NB4 (cell line): ENCODE data around the gene CXCR6.

Source experiments
- DNase-seq: peaks from one replicate; pipeline ENCODE4 v3.0.0; 2010; ENCODE audit warnings: low read depth
- H3K4me3 ChIP-seq: one replicate; pipeline ENCODE4 v1.5.1; 2011; ENCODE audit warnings: mild to moderate bottlenecking, low read depth, low read length, moderate library complexity
- MYC ChIP-seq: IDR thresholded peaks from 2 replicates; pipeline ENCODE4 v1.6.1; 2011; ENCODE audit warnings: low read depth, low read length
- POLR2A ChIP-seq: IDR thresholded peaks from 2 replicates; pipeline ENCODE4 v1.6.1; 2011; ENCODE audit warnings: mild to moderate bottlenecking; ENCODE audit not compliant: insufficient read length; ENCODE audit errors: extremely low read depth
- TF ChIP-seq, protein P1 (sequence below): IDR thresholded peaks from 2 replicates; pipeline ENCODE4 v1.6.1; 2011; ENCODE audit warnings: low read depth, low read length
- TF ChIP-seq, protein P2 (sequence below): IDR thresholded peaks from one replicate; pipeline ENCODE4 v1.5.1; 2012; ENCODE audit warnings: low read depth, low read length

Gene CXCR6

DNA sequence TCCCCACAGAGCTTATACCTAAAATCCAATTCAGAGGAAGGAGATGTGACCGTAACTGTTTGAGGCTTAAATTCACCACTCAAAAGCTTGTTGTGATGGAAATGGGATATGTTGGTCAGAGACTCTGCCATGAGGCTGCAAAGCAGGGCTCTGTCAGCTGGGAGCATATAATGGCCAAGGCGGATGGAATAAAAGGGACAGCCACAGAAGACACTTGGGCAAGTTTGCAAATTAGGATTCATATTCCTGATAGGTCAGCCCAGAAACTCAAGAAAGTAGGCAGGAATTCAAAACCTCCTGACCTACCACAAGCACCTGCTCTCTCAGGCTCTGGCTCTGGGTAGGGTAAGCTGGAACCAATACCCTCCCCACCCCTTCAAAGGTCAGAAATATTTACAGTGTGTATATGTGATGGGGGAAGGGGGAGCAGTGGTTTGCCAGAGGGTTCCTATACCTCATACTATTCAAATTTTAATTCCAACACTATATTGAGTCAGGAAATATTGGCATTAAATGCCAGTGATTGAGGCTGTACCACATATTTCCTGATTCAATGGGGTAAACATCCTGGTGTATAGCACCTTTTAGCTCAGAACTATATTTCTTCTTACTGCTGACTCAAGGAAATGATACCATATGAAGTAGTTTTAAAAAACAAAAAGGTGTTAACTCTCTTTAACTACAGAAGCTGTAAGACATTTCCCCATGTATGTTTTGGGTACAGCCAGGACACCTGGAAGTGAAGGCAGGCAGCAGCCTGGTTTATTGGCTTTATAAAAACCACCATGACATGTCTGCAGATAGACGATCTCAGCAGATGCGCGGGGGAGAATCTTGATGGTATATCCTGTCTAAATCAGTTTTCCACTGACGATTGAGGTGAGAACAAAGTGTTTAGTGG is 33.2 kb downstream of the CXCR6 start:
- no peak for DNase-seq
- TF ChIP-seq, protein P1, sequence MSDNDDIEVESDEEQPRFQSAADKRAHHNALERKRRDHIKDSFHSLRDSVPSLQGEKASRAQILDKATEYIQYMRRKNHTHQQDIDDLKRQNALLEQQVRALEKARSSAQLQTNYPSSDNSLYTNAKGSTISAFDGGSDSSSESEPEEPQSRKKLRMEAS = no peak
- no peak for TF ChIP-seq POLR2A
- TF ChIP-seq, protein P2, sequence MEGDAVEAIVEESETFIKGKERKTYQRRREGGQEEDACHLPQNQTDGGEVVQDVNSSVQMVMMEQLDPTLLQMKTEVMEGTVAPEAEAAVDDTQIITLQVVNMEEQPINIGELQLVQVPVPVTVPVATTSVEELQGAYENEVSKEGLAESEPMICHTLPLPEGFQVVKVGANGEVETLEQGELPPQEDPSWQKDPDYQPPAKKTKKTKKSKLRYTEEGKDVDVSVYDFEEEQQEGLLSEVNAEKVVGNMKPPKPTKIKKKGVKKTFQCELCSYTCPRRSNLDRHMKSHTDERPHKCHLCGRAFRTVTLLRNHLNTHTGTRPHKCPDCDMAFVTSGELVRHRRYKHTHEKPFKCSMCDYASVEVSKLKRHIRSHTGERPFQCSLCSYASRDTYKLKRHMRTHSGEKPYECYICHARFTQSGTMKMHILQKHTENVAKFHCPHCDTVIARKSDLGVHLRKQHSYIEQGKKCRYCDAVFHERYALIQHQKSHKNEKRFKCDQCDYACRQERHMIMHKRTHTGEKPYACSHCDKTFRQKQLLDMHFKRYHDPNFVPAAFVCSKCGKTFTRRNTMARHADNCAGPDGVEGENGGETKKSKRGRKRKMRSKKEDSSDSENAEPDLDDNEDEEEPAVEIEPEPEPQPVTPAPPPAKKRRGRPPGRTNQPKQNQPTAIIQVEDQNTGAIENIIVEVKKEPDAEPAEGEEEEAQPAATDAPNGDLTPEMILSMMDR = no peak
- no peak for TF ChIP-seq MYC
- H3K4me3 ChIP-seq = no peak overlapping the region

DNA sequence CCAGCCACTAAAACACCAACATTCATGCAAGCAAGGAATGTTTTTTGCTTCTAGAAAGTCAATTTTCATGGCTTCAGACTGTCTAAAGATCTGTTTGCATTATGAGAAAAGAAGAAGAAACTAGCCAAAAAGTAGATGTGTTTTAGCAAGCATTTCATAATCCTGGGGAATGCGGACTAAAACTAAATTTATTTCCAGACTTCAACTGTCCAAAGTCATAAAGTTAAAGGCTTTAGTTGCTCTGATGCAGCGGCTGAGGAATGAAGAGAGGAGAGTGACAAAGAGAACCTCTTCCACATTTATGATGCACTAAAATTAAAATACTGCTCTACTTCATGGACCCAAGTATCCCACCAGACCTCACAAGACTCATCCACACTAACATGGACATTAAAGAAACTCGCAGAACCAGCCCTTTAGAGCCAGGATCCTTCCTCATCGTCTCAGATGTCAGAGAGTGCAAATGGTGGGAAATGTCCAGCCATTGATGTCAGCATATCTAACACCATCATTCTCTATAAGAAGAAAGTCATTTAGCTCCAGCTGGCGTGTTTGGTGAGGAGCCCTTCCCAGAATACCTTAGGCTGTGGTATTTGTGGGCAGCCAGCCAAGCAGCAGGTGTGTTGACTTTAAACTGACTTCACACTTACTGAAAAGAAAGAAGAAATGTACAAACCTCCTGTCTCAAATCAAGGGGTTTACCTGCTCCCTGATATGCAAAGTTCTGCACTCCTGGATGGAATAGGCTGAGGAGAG is 34.9 kb downstream of the CXCR6 start:
- TF ChIP-seq MYC (no peak), POLR2A (no peak)
- TF ChIP-seq, protein P2 = no peak
- TF ChIP-seq, protein P1 = no peak
- no peak overlapping the region for H3K4me3 ChIP-seq
- DNase-seq = no peak

DNA sequence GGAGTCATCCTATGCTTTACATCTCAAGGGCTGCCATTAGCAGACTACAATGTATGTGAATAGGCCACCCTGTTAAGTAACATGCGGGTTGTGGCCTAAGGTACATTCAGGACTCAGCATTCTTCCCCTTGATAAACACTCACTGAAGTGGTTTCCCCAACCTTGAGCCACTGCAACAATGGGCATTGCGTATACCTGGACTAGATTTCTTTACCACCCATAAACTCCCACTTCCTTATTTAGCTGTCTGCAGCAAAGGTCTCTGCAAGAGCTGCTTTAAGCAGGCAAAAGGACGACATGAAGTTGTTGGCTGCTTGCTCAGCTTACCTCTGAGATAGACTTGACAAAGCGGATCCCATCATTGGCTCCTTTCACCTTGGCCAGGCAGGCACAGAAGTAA is 36.1 kb downstream of the CXCR6 start:
- H3K4me3 ChIP-seq = no peak overlapping the region
- TF ChIP-seq, protein P2 = no peak
- TF ChIP-seq POLR2A (no peak), MYC (no peak)
- TF ChIP-seq, protein P1 = no peak
- peak; percentile 67 for DNase-seq

DNA sequence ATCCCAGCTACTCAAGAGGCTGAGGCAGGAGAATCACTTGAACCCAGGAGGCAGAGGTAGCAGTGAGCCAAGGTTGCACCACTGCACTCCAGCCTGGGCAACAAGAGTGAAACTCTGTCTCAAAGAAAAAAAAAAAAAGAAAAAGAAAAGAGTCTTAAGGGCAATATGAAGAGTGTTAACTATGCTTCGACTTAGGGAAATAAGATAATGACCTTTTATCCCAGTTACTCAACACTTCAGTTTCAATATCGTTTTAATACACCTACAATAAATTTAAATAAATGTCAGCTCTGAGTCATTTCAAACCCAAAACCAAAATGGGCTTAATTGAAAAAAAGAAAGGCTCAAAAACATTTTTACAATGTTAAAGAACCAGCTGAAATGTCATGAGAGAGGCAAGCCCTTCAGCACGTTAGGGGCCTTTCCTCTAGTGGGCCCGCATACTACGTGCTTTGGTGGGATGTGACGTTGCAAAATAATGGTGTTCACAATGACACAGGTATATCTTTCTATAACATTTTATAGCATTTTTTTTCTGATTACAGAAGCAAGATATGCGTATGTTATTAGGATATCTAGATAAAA is 37.1 kb downstream of the CXCR6 start:
- H3K4me3 ChIP-seq = no peak overlapping the region
- TF ChIP-seq MYC (no peak), POLR2A (no peak)
- TF ChIP-seq, protein P1 = no peak
- TF ChIP-seq, protein P2 = no peak
- DNase-seq = no peak

DNA sequence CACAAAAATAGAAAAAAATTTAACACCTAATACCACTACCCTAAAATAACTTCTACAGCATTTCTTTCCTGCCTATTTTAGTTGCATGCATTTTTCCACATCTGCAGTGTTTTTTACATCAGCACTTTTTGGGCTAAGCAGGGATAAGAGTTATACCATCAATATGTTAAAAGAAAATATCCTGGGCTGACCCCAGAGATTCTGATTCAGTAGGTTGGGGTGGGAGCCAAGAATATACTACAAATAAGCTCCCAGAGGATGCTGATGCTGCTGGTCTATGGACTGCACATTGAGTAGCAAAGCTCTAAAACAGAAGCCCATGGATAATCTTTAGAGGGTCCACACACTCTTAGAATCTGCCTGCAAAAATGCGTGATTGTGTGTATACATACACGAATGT is 37.6 kb downstream of the CXCR6 start:
- DNase-seq = no peak
- TF ChIP-seq, protein P1 = no peak
- TF ChIP-seq POLR2A = no peak
- TF ChIP-seq, protein P2 = no peak
- no peak for TF ChIP-seq MYC
- no peak overlapping the region for H3K4me3 ChIP-seq
